Right forelimb (tissue), 1 donor: ENCODE data around the gene PUM1.
"Not testable (repeated sequence)": the region's sequence is repeated elsewhere in the genome, so short reads cannot be mapped to it uniquely, and the experiment has no call there.

Experiments
- DNase-seq: peaks from one replicate; pipeline ENCODE4 v3.0.0-alpha.2; 2018

The PUM1 gene

DNA sequence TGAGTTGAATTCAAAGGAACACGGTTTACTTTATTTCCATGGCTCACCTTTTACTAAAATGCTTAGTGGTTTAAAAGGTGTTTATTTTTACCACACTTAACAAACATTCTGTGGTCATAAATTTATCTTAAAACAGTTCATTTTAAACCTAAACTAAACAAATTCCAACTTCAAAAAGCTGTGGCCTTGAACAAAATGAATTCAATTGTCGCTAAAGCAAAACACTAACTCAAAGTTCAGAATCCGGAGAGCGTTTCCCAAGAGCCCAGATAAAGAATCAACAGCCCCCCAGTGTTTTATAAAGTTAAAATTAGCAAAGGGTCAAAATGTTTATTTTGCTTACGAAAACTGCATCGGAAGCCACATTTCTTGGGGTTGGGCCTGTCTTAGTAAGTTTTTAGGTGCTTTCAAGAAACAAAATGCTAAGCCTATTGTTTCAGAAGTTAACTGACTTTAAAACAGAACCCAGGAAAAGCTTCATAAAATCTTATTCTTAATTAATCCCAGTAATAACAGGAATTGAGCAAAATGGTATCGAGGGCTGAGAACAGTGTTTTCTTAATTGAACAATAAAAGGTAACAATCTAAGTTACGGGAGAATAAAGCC, 1.3 kb downstream of the PUM1 start:
- no peak for DNase-seq

DNA sequence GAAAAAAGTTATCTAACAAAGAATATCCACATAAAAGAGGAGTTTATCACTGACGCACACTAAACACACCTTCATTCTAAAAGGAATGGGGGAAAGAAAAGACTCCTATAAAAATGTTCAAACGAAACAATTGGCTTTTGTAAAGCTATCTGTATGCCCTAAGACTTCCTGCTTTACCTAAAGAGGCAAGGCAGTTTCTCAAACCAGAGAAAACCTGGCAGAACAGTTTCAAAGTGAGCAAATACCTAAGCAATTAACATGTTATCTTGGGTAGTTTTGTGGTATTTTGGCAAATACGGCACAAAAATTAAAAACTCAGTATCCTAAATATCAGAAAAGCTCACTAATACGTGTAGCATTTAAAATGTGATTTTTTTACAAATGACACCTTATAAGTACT, 1.9 kb downstream of the PUM1 start:
- DNase-seq, result no peak

DNA sequence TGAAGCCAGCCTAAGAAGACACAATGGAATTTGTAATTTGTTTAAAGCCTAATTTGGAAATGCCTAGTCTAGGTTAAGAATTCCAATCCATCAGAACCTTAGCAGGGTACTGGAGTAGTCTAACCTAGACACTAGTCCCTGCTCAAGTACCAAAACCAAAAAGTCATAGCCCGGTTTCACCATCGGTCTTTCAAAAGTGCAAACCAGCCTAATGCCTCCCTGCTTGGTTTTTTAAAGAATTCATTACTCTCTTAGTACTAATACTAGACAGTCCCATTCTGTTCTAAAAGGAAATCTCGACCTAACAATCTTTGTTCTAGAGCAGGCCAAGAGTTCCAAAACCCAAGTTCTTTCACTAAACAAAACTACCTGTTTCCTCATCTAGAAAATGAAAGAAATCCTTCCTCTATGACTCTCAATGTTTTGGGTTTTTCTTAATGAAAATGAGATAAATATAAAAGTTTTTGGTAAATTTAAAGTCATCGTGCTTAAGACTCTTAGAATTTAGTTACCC, 2.6 kb downstream of the PUM1 start:
- DNase-seq, result no peak

DNA sequence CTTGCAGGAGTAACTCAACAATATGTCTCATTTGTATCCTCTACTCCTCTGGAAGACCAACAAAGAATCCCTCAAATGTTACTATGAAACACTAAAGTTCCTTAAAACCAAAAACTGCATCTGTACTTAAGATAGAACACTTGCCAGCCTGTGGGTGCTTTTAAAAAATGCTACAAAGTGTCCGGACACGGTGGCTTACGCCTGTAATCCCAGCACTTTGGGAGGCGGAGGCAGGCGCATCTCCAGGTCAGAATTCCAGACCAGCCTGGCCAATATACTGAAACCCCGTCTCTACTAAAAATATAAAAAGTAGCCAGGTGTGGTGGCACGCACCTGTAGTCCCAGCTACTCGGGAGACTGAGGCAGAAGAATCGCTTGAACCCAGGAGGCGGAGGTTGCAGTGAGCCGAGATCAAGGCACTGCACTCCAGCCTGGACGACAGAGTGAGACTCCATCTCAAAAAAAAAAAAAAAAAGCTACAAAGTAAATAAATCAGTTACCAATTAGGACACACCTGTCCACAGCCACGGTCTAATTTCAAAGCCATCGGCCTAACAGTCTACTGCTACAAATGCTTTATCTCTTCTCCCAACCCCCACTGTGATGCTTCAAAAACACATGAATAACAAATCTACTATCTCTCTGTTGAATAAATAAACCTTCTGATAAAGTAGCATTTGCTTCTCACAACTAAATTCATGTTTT, 3.2 kb downstream of the PUM1 start:
- DNase-seq, result not testable (repeated sequence)

DNA sequence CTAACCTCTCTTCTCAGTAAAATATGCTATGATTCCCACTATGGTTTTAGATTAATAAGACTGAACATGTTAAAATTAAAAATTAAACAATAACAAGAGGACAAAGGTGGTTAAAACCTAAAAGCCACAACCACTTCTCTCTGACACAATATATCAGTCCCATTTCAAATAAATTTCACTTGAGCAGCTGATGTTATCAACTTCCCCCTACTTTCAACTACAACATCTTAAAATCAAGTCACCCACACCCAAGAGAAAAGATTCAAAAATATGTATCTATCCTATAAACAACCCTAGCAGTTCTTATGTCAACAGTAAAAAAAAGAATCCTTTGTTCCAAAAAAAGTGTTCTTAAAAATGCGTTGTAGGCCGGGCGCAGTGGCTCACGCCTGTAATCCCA, 7.5 kb downstream of the PUM1 start:
- DNase-seq, result no peak

DNA sequence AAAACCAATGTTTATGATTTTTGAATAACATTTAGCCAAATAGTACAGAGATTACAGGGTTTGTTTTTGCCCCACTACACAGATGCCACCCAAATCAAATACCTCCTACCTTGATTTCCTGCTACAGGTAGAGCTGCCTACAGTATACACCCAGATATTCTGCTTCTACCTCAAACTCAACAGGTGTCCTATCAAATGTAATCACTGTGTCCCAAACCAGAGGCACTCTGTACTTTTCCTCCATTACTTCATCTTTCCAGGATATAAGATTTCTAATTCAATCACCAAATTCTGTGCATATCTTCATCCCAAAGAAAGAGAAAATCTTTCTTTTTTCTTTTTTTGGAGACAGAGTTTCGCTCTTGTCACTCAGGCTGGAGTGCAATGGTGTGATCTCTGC, 9.6 kb downstream of the PUM1 start:
- no peak for DNase-seq

DNA sequence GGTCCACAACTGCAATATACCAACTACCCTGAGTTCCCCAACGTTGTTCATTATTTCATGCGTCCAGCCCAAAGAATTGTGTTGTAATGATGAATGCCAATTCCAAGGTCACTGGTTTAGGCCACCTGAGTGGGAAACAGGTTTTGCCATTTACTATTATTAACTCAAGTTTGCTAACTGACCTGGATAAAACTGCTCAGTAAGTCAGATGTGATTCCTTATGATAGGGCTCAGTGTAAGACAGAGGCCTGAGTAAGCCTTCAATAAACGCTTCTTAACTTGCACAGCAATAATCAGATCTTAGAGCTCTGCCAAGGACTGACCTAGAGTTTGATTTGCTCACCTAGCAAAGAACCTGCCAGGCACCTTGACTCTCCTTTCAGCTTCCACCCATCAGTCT, 10.0 kb downstream of the PUM1 start:
- no peak for DNase-seq

DNA sequence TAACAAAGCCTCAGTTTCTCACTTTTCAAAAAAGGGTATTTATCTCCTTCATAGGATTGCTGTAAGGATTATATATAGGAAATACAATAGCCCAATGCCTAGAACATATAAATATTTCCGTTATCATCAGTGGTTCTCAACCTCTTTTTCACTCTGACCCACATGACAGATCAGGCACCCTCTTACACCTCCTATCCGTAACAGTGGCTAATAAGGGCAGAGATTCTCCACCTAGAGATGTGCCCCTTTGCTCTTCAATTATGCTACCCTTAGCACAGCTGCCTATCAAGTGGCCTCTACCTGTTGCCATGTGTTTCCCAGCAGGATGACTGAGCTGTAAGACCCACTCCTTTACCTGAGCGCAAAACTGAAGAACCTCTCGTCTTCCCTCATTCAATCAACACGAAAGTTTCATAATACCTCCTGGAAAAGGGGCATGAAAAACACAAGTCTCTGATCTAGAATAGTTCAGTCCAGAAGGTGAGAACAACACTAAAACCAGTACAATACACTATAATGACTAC, 10.5 kb downstream of the PUM1 start:
- no peak for DNase-seq

DNA sequence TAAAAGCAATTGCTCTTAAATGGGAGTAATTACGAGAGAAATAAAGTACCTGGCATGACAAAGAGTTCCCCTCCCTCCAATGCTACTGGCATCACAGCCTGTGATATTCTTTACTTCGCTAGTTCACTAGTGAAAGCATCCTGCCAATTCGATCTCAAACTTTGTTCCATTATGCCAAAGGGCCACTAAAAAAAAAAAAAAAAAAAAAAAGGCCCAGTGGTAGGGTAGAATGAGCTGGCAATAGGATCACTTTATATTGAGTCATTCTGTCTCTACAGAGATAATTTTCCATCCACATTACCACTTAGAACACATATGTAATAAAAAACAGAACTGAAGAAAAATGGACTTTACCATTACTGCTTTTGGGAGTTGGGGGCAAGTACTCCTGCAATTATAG, 11.2 kb downstream of the PUM1 start:
- no peak for DNase-seq

DNA sequence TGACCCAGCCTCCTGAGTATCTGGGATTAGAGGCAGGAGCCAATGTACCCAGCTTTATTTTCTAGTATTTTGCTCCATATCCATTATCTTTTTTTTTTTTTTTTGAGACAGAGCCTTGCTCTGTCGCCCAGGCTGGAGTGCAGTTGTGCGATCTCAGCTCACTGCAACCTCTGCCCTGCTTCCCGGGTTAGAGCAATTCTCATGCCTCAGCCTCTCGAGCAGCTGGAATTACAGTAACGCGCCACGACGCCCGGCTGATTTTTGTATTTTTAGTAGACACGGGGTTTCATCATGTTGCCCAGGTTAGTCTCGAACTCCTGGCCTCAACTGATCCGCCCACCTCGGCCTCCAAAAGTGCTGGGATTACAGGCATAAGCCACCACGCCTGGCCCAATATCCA, 12.9 kb downstream of the PUM1 start:
- DNase-seq, result not testable (repeated sequence)

DNA sequence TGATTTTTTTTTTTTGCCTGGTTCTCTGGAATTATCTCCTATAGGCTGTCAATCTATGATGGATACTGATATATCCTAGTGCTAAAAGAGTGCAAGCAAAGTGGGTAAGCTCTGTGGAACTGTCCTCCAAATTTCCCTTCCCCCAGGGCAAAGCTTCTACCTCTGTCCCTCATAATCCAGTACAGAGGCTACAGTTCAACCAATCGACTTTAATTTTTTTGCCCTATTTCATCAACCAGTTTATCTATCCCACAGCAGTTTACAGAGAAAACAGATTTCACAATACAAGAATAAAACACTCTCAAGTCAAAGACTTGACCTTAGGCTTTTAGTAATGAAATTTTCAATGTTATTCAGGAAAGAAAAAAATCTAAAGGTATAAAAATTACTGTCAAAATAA, 13.9 kb downstream of the PUM1 start:
- no peak for DNase-seq

DNA sequence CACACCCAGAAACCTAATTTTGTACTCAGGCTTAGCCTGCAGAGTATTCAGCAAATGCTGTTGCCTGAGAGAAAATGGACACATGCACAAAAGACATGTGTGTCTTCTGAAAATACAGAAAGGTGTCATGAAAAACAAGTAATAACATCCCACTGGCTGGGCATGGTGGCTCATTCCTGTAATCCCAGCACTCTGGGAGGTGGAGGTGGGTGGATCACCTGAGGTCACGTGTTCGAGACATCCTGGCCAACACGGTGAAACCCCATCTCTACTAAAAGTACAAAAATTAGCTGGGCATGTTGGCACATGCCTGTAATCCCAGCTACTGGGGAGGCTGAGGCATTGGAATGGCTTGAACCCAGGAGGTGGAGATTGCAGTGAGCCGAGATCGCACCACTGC, 18.0 kb downstream of the PUM1 start:
- DNase-seq, result not testable (repeated sequence)

DNA sequence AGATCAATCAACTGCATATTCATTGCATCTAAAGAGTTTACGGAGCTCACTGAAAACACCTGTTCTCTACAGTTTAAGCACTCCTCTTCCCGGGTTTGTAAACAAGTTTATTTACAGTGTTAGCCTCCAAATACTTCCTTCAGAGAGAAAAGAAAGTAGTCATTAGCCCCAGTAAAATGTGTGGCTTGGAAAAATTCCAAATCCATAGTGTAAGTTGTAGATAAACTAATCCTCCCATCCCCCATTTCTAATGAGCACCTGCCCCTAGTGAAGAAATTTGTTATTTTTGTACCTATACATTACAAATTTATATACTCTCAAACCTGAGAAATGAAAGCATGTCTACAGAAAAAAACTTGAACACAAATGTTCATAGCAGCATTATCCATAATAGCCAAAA, 21.9 kb downstream of the PUM1 start:
- DNase-seq, result no peak

DNA sequence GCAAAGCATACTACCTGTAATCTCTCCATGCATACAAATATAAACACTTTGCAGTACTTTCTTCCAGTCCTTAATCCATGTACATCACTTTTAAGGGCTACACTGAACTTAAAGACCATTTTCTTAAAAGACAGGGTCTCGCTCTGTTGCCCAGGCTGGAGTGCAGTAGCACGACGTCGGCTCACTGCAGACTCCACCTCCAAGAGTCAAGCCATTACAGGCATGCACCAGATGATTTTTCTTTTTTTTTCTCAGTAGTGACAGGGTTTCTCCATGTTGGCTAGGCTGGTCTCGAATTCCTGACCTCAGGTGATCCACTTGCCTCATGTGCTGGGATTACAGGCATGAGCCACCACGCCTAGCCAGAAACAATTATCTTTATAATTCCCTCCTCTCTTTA, 22.9 kb downstream of the PUM1 start:
- no peak for DNase-seq

DNA sequence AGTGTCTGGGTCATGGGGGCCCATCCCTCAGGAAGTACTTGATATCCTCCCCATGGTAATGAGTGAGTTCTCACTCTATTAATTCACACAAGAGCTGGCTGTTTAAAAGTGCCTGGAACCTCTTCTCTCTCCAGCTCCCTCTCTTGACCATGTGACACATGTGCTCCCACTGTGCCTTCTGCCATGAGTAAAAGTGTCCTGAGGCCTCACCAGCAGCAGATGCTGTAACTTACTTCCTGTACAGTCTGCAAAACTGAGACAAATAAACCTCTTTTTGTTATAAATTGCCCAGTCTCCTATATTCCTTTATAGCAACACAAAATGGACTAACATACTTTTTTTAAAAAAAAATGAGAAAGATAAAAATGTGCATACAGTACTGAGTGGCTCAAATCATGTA, 24.0 kb downstream of the PUM1 start:
- no peak for DNase-seq

DNA sequence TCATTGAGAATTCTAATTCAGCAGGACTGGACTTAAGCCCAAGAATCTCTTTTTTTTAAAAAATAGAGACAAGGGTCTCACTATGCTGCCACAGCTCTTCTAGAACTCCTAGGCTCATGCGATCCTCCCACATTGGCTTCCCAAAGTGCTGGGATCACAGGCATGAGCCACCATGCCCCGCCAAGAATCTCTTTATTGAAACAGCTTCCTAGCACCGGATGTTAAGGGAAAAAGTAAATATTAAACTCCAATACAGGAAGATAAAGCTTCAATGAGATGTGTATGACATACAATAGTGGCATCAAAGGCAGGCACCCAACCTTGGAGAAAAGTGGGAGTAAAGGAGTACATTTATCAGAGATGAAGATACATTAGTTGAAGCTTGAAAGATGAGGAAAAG, 25.5 kb downstream of the PUM1 start:
- DNase-seq, result no peak

DNA sequence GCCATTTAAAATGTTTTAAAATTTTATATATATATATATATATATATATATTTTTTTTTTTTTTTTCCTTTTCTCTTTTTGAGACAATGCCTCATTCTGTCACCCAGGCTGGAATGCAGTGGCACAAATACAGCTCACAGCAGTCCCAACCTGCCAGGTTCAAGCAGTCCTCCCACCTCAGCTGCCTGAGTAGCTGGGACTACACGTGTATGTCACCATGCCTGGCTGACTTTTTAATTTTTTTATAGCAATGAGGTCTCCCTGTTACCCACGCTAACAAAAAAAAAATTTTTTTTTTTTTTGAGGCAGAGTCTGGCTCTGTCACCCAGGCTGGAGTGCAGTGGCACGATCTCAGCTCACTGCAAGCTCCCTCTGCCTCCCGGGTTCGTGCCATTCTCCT, 26.6 kb downstream of the PUM1 start:
- not testable (repeated sequence) for DNase-seq

DNA sequence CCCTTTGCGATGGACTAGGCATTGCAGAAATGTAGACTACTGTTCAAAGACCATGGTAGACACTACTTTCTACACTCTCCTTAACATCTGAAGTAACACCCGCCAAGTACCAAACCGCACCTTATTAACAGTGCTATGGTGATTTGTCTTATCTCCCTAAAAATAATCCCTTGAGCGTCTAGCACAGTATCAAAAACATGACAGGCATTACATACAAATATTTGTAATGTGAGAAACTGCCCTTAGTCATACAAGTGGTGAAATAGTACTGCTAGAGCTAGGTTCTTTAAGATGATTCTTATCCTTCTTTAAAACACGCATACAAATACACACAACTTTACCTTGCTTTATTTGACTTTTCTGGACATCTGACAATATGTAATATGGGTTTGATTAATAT, 27.2 kb downstream of the PUM1 start:
- DNase-seq, result no peak

DNA sequence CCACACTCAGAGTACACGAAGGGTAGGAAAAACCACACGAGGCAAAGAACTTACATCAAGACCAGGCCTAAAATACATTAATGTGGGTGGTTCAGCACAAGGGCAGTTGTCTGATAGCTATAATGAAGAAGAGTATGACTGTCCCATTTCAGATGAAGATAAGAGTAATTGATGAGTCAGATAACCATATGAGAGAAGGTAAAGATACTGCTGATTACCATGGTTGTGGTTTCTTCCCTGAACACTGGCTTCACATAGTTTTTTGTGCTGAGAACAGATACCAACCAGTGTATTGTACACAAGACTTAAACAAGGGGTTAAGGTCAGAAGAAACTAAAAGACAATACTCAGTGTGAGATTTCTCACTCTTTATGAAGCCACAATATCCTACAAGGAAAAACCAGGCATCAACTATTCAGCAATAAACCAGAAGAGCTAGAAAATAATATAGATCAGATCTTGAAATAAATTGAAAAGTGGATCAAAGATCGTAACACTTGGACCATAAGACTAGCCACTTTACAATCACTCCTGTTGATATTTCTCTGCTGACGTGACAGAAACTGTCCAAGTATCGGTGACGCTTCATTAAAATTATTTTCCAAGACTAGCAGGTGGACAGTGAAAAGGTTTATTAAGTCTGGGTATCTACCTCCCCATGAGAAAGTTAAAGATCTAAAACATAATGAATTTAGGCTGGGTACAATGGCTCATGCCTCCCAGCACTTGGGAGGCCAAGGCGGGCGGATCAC, 28.6 kb downstream of the PUM1 start:
- no peak for DNase-seq

DNA sequence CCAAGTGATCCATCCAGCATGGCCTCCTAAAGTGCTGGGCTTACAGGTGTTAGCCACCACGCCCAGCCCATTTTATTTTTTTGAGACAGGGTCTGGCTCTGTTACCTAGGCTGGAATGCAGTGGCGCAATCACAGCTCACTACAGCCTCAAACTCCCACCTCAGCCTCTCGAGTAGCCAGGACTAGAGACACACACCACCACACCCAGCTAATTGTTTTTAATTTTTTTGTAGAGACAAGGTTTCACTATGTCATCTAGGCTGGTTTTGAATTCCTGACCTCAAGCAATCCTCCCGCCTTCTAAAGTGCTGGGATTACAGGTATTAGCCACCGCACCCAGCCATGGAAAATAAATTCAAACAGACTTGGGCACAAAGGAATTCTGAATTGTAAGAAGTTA, 31.9 kb downstream of the PUM1 start:
- DNase-seq, result no peak

DNA sequence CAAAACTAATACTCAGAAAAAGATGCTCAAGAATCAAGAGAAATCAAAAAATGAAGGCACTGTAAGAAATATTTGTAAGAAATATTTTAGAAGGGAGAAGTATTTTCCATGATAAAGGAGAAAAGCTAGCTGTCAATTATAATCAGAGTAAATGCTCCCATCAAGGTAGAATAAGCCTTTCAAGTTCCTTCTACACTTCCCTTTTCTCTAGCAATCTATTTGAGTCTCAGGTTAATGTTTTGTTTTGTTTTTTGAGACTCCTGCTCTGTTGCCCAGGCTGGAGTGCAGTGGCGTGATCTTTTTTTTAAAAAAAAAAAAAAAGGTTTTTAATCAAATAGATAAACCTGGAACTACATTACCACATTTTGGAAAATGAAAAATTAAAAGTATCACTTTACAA, 33.3 kb downstream of the PUM1 start:
- DNase-seq, result no peak

DNA sequence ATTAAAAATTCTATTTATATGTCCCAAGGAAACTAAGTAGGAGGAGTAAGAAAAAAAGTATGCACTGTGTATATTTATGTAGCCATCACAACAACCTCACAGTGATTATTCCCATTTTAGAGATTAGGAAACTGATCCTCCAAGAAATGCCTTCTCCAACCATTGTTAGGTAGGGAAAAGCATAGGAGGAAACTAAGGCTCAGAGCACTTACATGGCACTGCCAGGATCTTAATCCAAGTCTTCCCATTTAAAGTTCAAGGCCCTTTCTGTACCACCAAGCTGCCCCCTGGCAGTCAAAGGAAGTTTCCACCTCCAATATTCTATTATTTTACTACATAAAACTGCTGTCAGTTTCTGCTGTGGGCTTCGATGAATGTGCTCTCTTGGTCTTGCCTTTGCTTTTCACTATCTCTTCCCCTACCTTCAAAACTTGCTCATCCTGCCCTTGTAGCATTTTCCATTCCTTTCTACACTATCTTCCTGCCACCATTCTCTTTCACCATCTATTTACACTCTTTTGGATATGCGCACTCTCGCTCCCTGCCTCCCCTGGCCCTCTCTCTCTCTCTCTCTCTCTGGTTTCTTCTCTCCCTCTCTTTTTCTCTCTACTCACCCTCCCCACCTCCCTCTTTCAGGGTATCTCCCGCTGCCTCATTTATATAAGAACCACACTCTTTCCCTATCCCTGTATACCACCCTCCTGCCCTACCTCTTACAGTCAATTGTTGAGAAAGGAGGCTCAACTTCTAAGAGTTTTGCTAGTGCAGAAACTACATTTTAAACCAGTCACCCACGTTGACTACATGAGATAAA, 34.0 kb downstream of the PUM1 start:
- no peak for DNase-seq

DNA sequence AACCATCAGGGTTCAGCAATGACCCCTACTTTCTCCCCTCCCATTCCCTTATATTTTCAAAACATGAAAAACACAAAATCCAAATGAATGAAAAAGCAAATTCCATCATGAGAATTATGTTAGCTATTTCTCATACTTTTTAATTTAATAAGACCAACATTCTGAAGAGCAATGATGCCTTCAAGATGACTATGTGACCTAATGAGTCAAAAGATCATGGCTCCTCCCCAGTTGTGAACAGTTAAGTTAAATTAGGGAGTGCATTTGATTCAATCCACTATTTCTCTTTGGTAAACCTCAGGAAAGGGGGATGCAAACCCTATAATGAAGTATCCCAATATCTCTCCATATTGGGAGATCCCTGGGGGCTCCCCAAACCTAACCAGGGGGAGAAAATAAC, 36.5 kb downstream of the PUM1 start:
- DNase-seq, result no peak
